HepG2 (cell line): ENCODE measurements around the gene HIRA.
"Not testable (repeated sequence)": the region's sequence is repeated elsewhere in the genome, so short reads cannot be mapped to it uniquely, and the experiment has no call there.

Experiments
- ETV5 ChIP-seq: IDR thresholded peaks from 2 replicates; pipeline ENCODE4 v1.6.1; 2018; ENCODE audit warnings: missing biosample characterization, missing genetic modification reagents, inconsistent platforms, borderline replicate concordance
- KLF13 ChIP-seq: sonication (generic); formaldehyde crosslinking; IDR thresholded peaks from 2 replicates; pipeline ENCODE4 v1.4.0; 2020; ENCODE audit warnings: mild to moderate bottlenecking, missing genetic modification reagents
- MYC ChIP-seq: sonication (generic); formaldehyde crosslinking; IDR thresholded peaks from 2 replicates; pipeline ENCODE4 v1.9.0; 2021; ENCODE audit warnings: missing genetic modification reagents, borderline replicate concordance
- ZNF747 ChIP-seq: sonication (generic); formaldehyde crosslinking; IDR thresholded peaks from 2 replicates; pipeline ENCODE4 v1.8.1; 2023; ENCODE audit warnings: missing genetic modification reagents, mild to moderate bottlenecking, borderline replicate concordance

DNA sequence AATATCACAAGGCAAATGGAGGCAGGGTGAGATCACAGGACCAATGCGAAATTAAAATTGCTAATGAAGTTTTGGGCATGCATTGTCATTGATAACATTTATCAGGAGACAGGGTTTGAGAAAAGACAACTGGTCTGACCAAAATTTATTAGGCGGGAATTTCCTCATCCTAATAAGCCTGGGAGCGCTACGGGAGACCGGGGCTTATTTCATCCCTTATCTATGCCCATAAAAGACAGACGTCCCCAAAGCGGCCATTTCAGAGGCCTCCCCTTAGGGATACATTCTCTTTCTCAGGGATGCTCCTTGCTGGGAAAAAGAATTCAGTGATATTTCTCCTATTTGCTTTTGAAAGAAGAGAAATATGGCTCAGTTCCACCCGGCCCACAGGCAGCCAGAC lies 111.4 kb downstream of the HIRA start:
- not testable (repeated sequence) for TF ChIP-seq MYC (CRISPR knock-in tag); ZNF747; KLF13 (CRISPR knock-in tag); ETV5 (CRISPR knock-in tag)
